IPS DF 6.9 (cell line): Measurements from ENCODE around the gene ANKRD11.
"Not testable (repeated sequence)": the region's sequence is repeated elsewhere in the genome, so short reads cannot be mapped to it uniquely, and the experiment has no call there.

Experiments
- DNase-seq: peaks from one replicate; pipeline ENCODE4 v3.0.0-alpha.2; 2013; ENCODE audit warnings: low read depth, low spot score
- H3K27ac ChIP-seq: one replicate; pipeline ENCODE4 v1.5.1; 2013; ENCODE audit warnings: low read length, control low read depth
- H3K27me3 ChIP-seq: 2 replicates; pipeline ENCODE4 v1.6.1; 2013; ENCODE audit warnings: mild to moderate bottlenecking, low read length; ENCODE audit not compliant: control insufficient read depth, insufficient read depth
- H3K36me3 ChIP-seq: 2 replicates; pipeline ENCODE4 v1.6.1; 2013; ENCODE audit warnings: low read length; ENCODE audit not compliant: control insufficient read depth, insufficient read depth
- H3K4me1 ChIP-seq: 2 replicates; pipeline ENCODE4 v1.6.1; 2013; ENCODE audit warnings: low read length; ENCODE audit not compliant: control insufficient read depth, insufficient read depth
- H3K4me3 ChIP-seq: 2 replicates; pipeline ENCODE4 v1.5.1; 2013; ENCODE audit warnings: mild to moderate bottlenecking, low read length
- H3K9me3 ChIP-seq: 2 replicates; pipeline ENCODE4 v1.6.1; 2013; ENCODE audit warnings: low read length, inconsistent platforms; ENCODE audit not compliant: control insufficient read depth, insufficient read depth
- WGBS: extraction: QIAGEN DNeasy Blood & Tissue Kit; methylation state at CpG from one replicate; pipeline ENCODE4 v1.1.7; 2013; ENCODE audit warnings: mixed read lengths, missing lambda C conversion rate; ENCODE audit not compliant: insufficient read length, insufficient coverage; 5-methylcytosine and 5-hydroxymethylcytosine counted together

ANKRD11 gene

DNA sequence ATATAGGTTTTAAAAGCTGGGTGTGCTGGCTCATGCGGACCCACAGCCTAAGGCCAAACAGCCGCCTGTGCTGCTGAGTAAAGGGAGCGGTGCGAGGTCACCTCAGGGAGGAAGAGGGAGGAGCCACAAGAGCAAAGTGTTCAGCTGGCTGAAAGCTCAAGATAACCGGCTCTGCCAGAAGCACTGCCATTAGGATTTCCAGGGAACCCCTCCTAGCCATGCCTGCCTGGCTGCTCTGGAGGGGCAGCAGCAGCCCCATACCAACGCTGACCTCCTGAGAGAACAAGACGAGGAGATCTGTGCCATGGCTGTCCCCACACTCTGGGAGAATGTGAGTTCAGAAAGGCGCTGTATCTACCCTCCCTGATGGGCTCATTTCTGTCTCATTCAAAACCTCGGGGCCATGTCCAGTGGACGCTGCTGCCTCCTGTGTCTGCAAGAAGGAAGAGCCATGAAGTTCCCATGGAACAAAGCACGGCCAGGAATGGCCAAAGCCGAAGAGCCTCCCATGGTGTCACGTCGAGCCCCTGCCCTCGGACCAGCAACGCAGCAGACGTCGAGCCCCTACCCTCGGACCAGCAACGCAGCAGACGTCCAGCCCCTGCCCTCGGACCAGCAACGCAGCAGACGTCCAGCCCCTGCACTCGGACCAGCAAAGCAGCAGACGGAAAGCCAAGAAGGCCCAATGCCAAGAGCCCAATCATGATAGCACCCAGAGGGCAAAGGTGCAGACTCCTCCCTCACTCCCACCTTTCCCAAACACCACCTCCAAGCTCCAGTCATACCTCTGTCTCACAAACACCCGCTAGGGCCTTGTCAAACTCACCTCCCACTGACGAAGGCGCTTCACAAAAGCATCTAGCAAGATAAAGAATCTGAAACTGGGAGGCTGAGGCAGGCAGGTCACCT is 107.0 kb downstream of the ANKRD11 start:
- Histone ChIP-seq H3K27me3 (no peaks in the 10 kb centered on the region), H3K27ac (no peak overlapping the region), H3K9me3 (no peaks in the 10 kb centered on the region), H3K4me1 (peaks cover 12% of the 10 kb centered on the region), H3K4me3 (no peak overlapping the region), H3K36me3 (no peaks in the 10 kb centered on the region)
- no peak for DNase-seq
- no CpG with 5 or more reads among the region's 29 CpGs for WGBS

GRCh38 chr16:89382555-89382954 is 107.8 kb downstream of the ANKRD11 start:
- not testable (repeated sequence) for DNase-seq

DNA sequence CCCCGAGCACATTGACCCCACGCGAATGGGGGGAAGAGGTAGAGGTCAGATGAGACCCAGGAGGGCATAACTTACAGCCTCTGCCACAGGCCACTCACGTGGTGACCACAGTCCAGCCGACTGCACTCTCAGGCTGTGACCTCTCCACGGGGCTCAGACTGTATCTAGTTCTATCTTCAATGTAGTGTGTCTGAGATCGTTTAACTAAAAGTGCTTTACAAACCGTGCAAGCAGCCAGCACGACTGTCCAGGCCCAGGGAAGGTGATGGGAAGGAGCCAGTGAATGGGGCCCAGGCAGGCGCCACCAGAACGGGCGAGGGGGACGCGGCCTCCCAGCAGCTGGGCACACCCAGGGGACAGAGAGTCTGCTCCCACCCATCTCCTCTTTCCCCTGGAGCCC is 108.6 kb downstream of the ANKRD11 start:
- Histone ChIP-seq H3K9me3 (no peaks in the 10 kb centered on the region), H3K27ac (no peak overlapping the region), H3K4me1 (peaks cover 12% of the 10 kb centered on the region), H3K36me3 (no peaks in the 10 kb centered on the region), H3K4me3 (no peak overlapping the region), H3K27me3 (no peaks in the 10 kb centered on the region)
- DNase-seq = no peak
- no CpG with 5 or more reads among the region's 14 CpGs for WGBS

More at GRCh38 chr16:89382555-89382954, 107.8 kb downstream of the ANKRD11 start:
- H3K4me1 ChIP-seq = peaks cover 12% of the 10 kb centered on the region
- H3K9me3 ChIP-seq, H3K27ac ChIP-seq, H3K27me3 ChIP-seq, H3K36me3 ChIP-seq, H3K4me3 ChIP-seq: not testable (repeated sequence)
- no CpG with 5 or more reads among the region's 5 CpGs for WGBS

DNA sequence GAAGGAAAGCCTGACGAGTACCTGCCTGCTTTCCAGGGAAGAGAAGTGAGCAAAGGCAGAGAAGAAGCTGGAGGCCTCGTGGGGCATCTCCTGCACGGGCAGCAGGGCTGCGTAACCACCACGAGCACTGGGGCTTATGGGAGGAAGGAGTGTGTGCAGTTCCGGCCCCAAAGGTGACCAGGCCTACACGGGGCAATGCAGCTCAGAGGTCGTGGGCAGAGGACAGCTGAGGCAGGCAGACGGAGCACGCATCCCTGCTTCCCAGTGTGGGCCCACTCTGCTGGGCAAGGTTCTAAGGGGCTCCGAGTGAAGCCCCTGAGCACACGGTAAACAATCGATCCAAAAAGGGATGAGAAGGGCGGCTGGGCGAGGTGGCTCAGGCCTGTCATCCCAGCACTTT is 109.7 kb downstream of the ANKRD11 start:
- no peak overlapping the region for H3K27ac ChIP-seq
- no CpG with 5 or more reads among the region's 15 CpGs for WGBS
- no peak for DNase-seq
- H3K36me3 ChIP-seq = no peaks in the 10 kb centered on the region
- no peak overlapping the region for H3K4me3 ChIP-seq
- H3K9me3 ChIP-seq = no peaks in the 10 kb centered on the region
- H3K27me3 ChIP-seq = no peaks in the 10 kb centered on the region
- peaks cover 12% of the 10 kb centered on the region for H3K4me1 ChIP-seq

DNA sequence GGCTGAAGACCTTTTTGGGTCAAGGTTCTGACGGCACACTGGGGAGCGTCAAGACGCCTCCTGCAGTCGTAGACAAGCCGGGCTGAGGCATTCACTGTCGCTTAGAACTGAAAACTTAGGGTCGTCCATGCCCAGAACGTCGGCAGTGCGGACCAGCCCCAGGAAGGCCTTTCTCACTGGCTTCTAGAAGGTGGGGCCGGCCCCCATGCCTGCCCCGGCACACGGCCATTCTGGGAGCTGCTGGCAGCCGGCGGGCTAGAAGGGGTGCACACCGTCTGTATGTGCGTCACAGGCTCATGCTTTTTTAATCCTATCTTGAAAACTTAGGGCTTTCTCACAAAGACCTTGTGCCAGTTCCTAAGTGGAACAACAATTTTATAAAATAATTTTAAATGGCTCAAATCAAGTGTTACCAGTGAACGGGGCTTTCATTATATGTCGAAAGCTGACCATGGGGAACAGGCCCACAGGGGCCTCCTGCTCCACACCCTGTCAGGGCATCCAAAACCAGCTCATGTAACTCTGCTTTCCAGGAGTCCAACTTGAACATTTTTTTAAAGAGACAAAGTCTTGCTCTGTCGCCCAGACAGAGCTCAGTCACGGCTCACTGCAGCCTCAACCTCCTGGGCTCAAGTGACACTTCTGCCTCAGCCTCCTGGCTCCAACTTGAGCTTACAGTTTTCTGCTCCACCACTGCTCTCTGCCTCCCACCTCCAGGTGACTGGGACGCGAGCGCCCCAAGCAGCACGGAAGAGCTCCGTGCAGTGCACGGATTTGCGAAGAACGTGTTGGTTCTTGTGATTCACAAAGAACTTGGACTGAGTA is 111.2 kb downstream of the ANKRD11 start:
- WGBS = no CpG with 5 or more reads among the region's 29 CpGs
- Histone ChIP-seq H3K4me3 (no peak overlapping the region), H3K27me3 (no peaks in the 10 kb centered on the region), H3K9me3 (no peaks in the 10 kb centered on the region), H3K4me1 (peaks cover 12% of the 10 kb centered on the region), H3K36me3 (no peaks in the 10 kb centered on the region), H3K27ac (no peak overlapping the region)
- DNase-seq = no peak

DNA sequence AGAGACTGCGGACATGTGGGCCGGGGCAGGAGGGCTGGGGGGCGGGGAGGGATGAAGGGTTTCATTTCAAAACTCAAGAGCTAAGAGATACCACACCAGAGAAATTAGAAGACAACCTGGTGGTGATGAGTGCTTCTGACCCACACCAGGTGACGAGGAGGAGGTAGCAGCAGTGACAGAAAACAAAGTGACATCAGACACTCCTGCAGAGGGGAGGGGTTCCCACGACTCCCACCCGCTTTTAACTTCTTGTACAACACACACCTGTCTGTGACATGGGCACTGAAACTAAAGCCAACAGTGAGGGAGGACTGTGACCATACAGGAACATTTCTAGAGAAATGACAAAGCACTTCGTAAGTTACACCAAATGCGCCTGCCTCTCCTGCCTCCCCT is 112.9 kb downstream of the ANKRD11 start:
- no CpG with 5 or more reads among the region's 8 CpGs for WGBS
- H3K27me3 ChIP-seq = no peaks in the 10 kb centered on the region
- H3K27ac ChIP-seq = no peak overlapping the region
- no peak for DNase-seq
- peaks cover 6% of the 10 kb centered on the region; the same call in 1 of the 2 replicates for H3K4me1 ChIP-seq
- H3K4me3 ChIP-seq = no peak overlapping the region
- no peaks in the 10 kb centered on the region for H3K36me3 ChIP-seq
- H3K9me3 ChIP-seq = no peaks in the 10 kb centered on the region

GRCh38 chr16:89376812-89377452 is 113.4 kb downstream of the ANKRD11 start:
- no CpG with 5 or more reads among the region's 8 CpGs for WGBS
- Histone ChIP-seq H3K36me3 (no peaks in the 10 kb centered on the region), H3K4me1 (peaks cover 6% of the 10 kb centered on the region; the same call in 1 of the 2 replicates), H3K9me3 (no peaks in the 10 kb centered on the region), H3K4me3 (no peak overlapping the region), H3K27ac (no peak overlapping the region), H3K27me3 (no peaks in the 10 kb centered on the region)
- no peak for DNase-seq

DNA sequence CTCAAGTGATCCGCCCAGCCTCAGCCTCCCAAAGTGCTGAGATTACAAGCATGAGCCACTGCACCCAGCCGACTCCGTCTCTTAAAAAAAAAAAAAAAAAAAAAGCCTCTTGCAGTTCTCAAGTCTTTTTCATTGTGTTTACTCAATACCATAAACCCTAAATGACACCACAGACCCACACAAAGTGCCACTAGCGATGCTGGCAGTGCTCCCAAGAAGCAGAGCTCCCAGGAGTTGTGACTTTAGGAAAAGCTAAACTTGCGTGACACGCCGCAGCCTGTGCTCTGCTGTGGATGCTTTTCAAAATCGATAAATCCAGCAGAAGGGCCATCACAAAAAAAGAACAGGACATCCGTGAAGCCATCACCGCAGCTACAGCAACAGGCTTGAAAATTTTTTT is 114.7 kb downstream of the ANKRD11 start:
- no peak for DNase-seq
- Histone ChIP-seq H3K9me3 (no peaks in the 10 kb centered on the region), H3K4me1 (peaks cover 6% of the 10 kb centered on the region; the same call in 1 of the 2 replicates), H3K27me3 (no peaks in the 10 kb centered on the region), H3K4me3 (no peak overlapping the region), H3K27ac (no peak overlapping the region), H3K36me3 (no peaks in the 10 kb centered on the region)
- WGBS = no CpG with 5 or more reads among the region's 10 CpGs

GRCh38 chr16:89375021-89375420 is 115.3 kb downstream of the ANKRD11 start:
- peaks cover 4% of the 10 kb centered on the region; the same call in 1 of the 2 replicates for H3K4me1 ChIP-seq
- H3K27me3 ChIP-seq = no peaks in the 10 kb centered on the region
- H3K9me3 ChIP-seq = no peaks in the 10 kb centered on the region
- no peaks in the 10 kb centered on the region for H3K36me3 ChIP-seq
- no peak overlapping the region for H3K4me3 ChIP-seq
- H3K27ac ChIP-seq = no peak overlapping the region
- no CpG with 5 or more reads among the region's 19 CpGs for WGBS
- DNase-seq = no peak

DNA sequence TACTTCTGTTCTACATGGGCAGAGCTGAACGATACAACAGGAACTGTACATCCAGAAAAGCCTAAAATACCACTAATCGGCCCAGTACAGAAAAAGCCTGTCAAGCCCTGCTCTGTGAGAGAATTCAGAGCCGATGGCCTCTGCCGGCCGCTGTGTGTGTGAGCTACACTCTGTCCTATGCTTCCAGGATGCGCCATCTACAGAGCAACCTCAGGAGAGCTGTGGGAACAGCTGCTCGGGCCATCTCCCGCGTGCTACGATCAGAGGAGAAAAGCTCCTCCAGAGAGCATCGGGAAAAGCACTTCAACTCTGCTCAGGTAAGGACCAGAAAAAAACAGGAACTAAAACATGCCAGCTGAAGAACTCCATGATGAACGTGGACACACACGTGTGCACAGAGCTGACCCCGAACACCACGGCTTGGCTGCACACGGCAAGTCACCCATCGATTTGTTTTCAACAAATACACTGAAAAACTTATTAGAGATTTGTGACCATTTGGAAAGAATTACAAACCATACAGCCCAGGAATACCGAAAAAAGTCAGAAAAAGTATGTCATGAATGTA is 115.9 kb downstream of the ANKRD11 start:
- peaks cover 3% of the 10 kb centered on the region; the same call in 1 of the 2 replicates for H3K4me1 ChIP-seq
- H3K36me3 ChIP-seq = no peaks in the 10 kb centered on the region
- no peak overlapping the region for H3K27ac ChIP-seq
- DNase-seq = no peak
- no peaks in the 10 kb centered on the region for H3K27me3 ChIP-seq
- WGBS = no CpG with 5 or more reads among the region's 18 CpGs
- no peaks in the 10 kb centered on the region for H3K9me3 ChIP-seq
- no peak overlapping the region for H3K4me3 ChIP-seq
